Adrenal gland (tissue), 5 donors: ENCODE results near the gene RPL26.

Experiments
- CTCF ChIP-seq, 6 experiments: fragments of 450-650 bp in 4 of 6; fragments of 200-600 bp in 2 of 6; sonication (generic) in 1 of 6; IDR thresholded peaks; 1 replicate in 5 of 6; 2 replicates in 1 of 6; pipeline versions ENCODE4 v1.5.1 to v1.8.0; 2016 to 2021; ENCODE audit warnings: antibody characterized with exemption in 6 of 6, mild to moderate bottlenecking in 2 of 6, moderate library complexity in 1 of 6
- POLR2A ChIP-seq, 2 donors: fragments of 450-650 bp; IDR thresholded peaks; one replicate each; pipeline ENCODE4 v1.6.1; 2017; ENCODE audit warnings: antibody characterized with exemption in 2 of 2, mild to moderate bottlenecking in 2 of 2, moderate library complexity in 1 of 2
- donor health status: DM: no; HTN: no; CAD: no.

- TF ChIP-seq POLR2A (IDR thresholded peaks at IDR 0.05) (no peak), CTCF (IDR thresholded peaks at IDR 0.05) (no peak)
Measured at GRCh38 chr17:8345052-8345690, 37.8 kb downstream of the RPL26 start.
